HUES48 (cell line): Measurements from ENCODE around the gene PTPRN2.
"Not testable (repeated sequence)": the region's sequence is repeated elsewhere in the genome, so short reads cannot be mapped to it uniquely, and the experiment has no call there.

Experiments
- H3K27ac ChIP-seq: one replicate; pipeline ENCODE4 v1.7.0; 2013; ENCODE audit warnings: low read depth, low read length, inconsistent platforms
- H3K27me3 ChIP-seq: 2 replicates; pipeline ENCODE4 v1.6.1; 2013; ENCODE audit warnings: mild to moderate bottlenecking, low read length; ENCODE audit not compliant: control insufficient read depth, insufficient read depth
- H3K36me3 ChIP-seq: 2 replicates; pipeline ENCODE4 v1.6.1; 2013; ENCODE audit warnings: low read length; ENCODE audit not compliant: control insufficient read depth, insufficient read depth
- H3K4me1 ChIP-seq: 2 replicates; pipeline ENCODE4 v1.6.1; 2013; ENCODE audit warnings: mild to moderate bottlenecking, low read length; ENCODE audit not compliant: control insufficient read depth, insufficient read depth
- H3K4me3 ChIP-seq: 2 replicates; pipeline ENCODE4 v1.5.1; 2013; ENCODE audit warnings: mild to moderate bottlenecking, low read depth, low read length
- H3K9ac ChIP-seq: 2 replicates; pipeline ENCODE4 v1.6.1; 2013; ENCODE audit warnings: mild to moderate bottlenecking, low read depth, low read length, moderate library complexity
- H3K9me3 ChIP-seq: 2 replicates; pipeline ENCODE4 v1.6.1; 2013; ENCODE audit warnings: low read length; ENCODE audit not compliant: control insufficient read depth, insufficient read depth

PTPRN2 gene

GRCh38 chr7:158235862-158236261 is 351.8 kb downstream of the PTPRN2 start:
- Histone ChIP-seq H3K36me3 (no peaks in the 10 kb centered on the region), H3K4me1 (no peaks in the 10 kb centered on the region), H3K27me3 (no peaks in the 10 kb centered on the region), H3K9me3 (peaks cover 13% of the 10 kb centered on the region), H3K27ac (no peak overlapping the region), H3K4me3 (no peak overlapping the region), H3K9ac (no peak overlapping the region)

GRCh38 chr7:158229945-158230344 is 357.7 kb downstream of the PTPRN2 start:
- Histone ChIP-seq H3K9me3 (peaks cover 43% of the 10 kb centered on the region), H3K27me3 (no peaks in the 10 kb centered on the region), H3K27ac (no peak overlapping the region), H3K4me3 (no peak overlapping the region), H3K36me3 (no peaks in the 10 kb centered on the region), H3K9ac (no peak overlapping the region), H3K4me1 (no peaks in the 10 kb centered on the region)

- H3K27ac ChIP-seq = no peak overlapping the region
- no peak overlapping the region for H3K9ac ChIP-seq
- no peaks in the 10 kb centered on the region for H3K36me3 ChIP-seq
- H3K27me3 ChIP-seq = no peaks in the 10 kb centered on the region
- H3K9me3 ChIP-seq = peaks cover 43% of the 10 kb centered on the region
- H3K4me1 ChIP-seq = no peaks in the 10 kb centered on the region
- no peak overlapping the region for H3K4me3 ChIP-seq
These were observed 358.6 kb downstream of the PTPRN2 start for GRCh38 chr7:158228986-158229385.

DNA sequence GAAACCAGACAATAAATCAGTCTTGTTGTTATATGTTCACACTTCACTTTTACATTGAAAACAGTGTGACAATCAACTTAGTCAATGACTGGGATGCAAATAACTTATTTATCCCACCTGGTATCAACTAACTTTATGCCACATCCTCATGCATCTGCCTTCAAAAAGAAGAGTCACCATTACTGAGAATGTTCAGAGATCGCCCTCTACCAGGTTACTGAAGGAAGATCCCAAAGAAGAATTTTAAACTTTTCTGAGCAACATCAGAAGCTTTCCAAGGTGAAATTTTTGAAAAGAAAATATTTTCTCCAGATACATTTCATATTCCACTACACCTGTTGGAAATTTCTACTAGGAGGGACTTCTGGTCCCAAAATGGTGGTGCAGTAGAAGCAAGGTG is 359.5 kb downstream of the PTPRN2 start:
- peaks cover 40% of the 10 kb centered on the region for H3K9me3 ChIP-seq
- H3K4me3 ChIP-seq = no peak overlapping the region
- no peaks in the 10 kb centered on the region for H3K36me3 ChIP-seq
- H3K4me1 ChIP-seq = no peaks in the 10 kb centered on the region
- H3K9ac ChIP-seq = no peak overlapping the region
- H3K27me3 ChIP-seq = no peaks in the 10 kb centered on the region
- H3K27ac ChIP-seq = no peak overlapping the region

GRCh38 chr7:158227258-158227984 is 360.2 kb downstream of the PTPRN2 start:
- no peak overlapping the region for H3K9ac ChIP-seq
- no peaks in the 10 kb centered on the region for H3K27me3 ChIP-seq
- peaks cover 45% of the 10 kb centered on the region for H3K9me3 ChIP-seq
- H3K4me1 ChIP-seq = no peaks in the 10 kb centered on the region
- H3K4me3 ChIP-seq = no peak overlapping the region
- no peak overlapping the region for H3K27ac ChIP-seq
- H3K36me3 ChIP-seq = no peaks in the 10 kb centered on the region

GRCh38 chr7:158216198-158216597 is 371.4 kb downstream of the PTPRN2 start:
- no peaks in the 10 kb centered on the region for H3K27me3 ChIP-seq
- H3K9ac ChIP-seq = no peak overlapping the region
- no peak overlapping the region for H3K27ac ChIP-seq
- H3K36me3 ChIP-seq = no peaks in the 10 kb centered on the region
- no peak overlapping the region for H3K4me3 ChIP-seq
- no peaks in the 10 kb centered on the region for H3K4me1 ChIP-seq
- H3K9me3 ChIP-seq = peaks cover 57% of the 10 kb centered on the region

DNA sequence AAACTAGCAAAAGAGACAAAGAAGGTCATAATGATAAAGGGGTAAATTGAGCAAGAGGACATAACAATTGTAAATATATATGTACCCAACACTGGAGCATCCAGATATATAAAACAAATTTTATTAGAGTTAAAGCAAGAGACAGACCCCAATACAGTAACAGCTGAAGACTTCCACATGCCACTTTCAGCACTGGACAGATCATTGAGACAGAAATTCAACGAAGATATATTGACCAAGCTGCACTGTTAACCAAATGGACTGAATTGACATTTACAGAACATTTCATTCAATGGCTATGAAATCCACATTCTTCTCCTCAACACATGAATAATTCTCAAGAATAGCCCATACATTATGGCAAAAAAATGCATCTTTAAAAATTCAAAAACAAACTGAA is 378.2 kb downstream of the PTPRN2 start:
- H3K4me3 ChIP-seq = no peak overlapping the region
- H3K27me3 ChIP-seq = no peaks in the 10 kb centered on the region
- no peaks in the 10 kb centered on the region for H3K36me3 ChIP-seq
- H3K4me1 ChIP-seq = no peaks in the 10 kb centered on the region
- H3K9me3 ChIP-seq = peaks cover 26% of the 10 kb centered on the region
- no peak overlapping the region for H3K27ac ChIP-seq
- no peak overlapping the region for H3K9ac ChIP-seq

DNA sequence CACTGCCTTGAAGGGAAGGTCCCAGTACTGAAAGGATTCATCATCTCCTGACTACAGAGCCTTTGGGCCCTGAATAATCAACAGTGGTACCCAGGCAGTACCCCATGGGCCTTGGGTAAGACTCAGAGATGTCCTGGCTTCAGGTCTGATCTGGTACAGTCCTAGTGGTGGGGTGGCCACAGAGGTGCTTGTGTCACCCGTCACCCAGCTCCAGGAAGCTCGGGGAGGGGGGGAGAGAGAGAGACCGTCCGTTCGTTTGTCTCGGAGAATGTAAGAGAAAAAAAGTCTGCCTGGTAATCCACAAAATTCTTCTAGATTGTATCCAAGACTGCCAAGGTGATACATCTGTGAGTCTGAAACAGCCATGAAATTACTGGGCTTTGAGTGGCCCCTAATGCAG is 381.3 kb downstream of the PTPRN2 start:
- no peaks in the 10 kb centered on the region for H3K27me3 ChIP-seq
- no peaks in the 10 kb centered on the region for H3K36me3 ChIP-seq
- H3K9ac ChIP-seq = no peak overlapping the region
- no peak overlapping the region for H3K4me3 ChIP-seq
- H3K9me3 ChIP-seq = peaks cover 25% of the 10 kb centered on the region
- H3K4me1 ChIP-seq = no peaks in the 10 kb centered on the region
- no peak overlapping the region for H3K27ac ChIP-seq

- Histone ChIP-seq H3K9ac (no peak overlapping the region), H3K4me1 (no peaks in the 10 kb centered on the region), H3K9me3 (peaks cover 38% of the 10 kb centered on the region), H3K4me3 (no peak overlapping the region; the same call in 1 of the 2 replicates), H3K36me3 (no peaks in the 10 kb centered on the region), H3K27me3 (no peaks in the 10 kb centered on the region), H3K27ac (no peak overlapping the region)
These were observed 383.2 kb downstream of the PTPRN2 start for GRCh38 chr7:158204453-158204852.

- not testable (repeated sequence) for H3K4me1 ChIP-seq, H3K9ac ChIP-seq, H3K27me3 ChIP-seq, H3K4me3 ChIP-seq, H3K36me3 ChIP-seq, H3K27ac ChIP-seq
- H3K9me3 ChIP-seq = peaks cover 41% of the 10 kb centered on the region
These were observed 383.7 kb downstream of the PTPRN2 start for GRCh38 chr7:158203948-158204347.

GRCh38 chr7:158194365-158194900 is 393.2 kb downstream of the PTPRN2 start:
- H3K9me3 ChIP-seq = peaks cover 89% of the 10 kb centered on the region
- H3K4me1 ChIP-seq = no peaks in the 10 kb centered on the region
- no peak overlapping the region for H3K9ac ChIP-seq
- H3K27me3 ChIP-seq = no peaks in the 10 kb centered on the region
- H3K4me3 ChIP-seq = no peak overlapping the region
- H3K36me3 ChIP-seq = no peaks in the 10 kb centered on the region
- no peak overlapping the region for H3K27ac ChIP-seq
